ENCODE results near the gene MRPS10.
"Not testable (repeated sequence)": the region's sequence is repeated elsewhere in the genome, so short reads cannot be mapped to it uniquely, and the experiment has no call there.

The MRPS10 gene

DNA sequence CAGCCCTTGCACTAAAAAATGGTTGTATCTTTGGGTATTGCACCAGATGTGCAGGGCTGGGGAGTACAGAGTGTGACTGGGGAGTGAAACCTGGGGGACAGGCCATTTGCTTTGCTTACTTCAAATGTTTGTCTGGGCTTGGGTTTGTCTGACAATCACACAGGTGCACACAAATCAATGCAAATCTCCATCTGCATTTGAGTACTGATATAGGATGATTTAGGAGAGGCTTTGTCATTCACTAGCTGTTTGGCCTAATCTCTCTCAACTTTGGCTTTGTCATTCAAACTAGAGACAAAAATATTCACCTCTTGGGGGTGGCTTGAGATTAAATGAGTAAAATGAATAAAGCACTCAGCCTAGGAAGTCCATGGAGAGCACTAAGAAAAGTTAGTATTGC, 40.7 kb downstream of the MRPS10 start:
- no peak for DNase-seq (ENCODE audit: low read depth)

DNA sequence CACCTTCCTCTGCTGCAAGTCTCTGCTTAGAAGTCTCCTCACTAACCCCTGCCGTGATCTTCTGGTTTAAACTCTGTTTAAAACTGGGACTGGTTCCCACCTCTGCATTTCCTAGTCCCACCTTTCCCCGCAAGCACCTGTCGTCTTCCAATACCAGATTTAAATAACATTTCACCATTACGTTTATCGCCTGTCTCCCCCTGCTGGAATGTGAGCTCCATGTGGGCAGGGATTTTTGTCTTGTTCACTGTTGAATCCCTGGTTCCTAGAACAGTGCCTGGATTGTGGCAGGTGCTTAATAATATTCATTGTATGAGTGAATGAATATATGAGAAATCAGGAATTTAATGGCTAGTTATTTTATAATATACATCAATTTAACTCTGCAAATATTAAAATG, 41.8 kb downstream of the MRPS10 start:
- no peak for DNase-seq (ENCODE audit: low read depth)

DNA sequence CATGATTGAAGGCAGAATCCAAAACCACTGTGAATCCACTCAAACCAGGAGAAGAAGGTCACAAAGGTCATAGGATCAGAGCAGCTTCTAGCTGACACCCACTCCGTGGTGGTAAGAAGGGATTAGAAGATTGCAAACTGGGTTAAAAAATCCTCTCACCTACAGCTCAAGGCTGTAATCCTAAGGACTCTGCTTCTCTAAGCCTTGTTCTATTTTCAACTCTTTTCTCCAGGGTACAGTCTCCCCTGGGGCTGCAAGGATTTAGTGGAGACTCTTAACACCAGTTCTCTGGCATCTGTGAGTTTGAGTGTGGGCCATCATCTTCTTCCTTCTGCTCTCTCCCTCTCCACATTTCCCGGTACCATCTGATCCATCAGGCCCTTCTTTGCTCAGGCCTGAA, 44.6 kb downstream of the MRPS10 start, which contains the start of gene GUCA1A:
Gene GUCA1A (plus strand): TSS at position 264 of the 400 bp plus-strand sequence. CDS start 250 bp downstream, outside the sequence.
- no peak for DNase-seq (ENCODE audit: low read depth)

DNA sequence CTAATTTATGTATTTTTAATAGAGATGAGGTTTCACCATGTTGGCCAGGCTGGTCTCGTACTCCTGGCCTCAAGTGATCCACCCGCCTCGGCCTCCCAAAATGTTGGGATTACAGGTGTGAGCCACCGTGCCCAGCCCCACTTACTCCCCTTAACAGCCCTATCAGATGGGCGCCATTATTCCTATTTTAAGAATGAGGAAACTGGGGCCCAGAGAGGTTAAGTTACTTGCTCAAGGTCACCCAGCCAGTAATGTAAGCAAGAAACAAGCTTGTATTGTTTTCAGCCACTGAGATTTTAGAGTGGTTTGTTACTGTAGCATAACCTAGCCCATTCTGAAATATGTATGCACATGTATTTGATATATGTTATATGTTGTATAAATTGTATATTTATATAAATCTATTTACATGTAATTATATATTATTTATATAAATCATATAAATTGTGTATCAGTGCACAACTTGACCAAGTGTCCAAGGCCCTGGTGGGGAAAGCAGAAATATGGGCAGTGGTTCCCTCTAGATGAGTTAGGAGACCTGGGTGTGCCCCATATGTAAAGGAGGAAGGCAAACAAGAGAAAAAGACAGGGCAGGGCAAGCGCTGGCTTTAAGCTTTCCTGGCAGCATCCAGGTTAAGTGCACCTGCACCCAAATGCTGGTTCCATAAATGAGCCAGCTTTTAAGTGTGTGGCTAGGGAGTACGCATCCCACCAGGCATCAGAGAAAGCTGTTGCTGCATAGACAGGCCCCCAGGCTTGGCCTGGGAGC, 45.7 kb downstream of the MRPS10 start:
- no peak for DNase-seq (ENCODE audit: low read depth)

DNA sequence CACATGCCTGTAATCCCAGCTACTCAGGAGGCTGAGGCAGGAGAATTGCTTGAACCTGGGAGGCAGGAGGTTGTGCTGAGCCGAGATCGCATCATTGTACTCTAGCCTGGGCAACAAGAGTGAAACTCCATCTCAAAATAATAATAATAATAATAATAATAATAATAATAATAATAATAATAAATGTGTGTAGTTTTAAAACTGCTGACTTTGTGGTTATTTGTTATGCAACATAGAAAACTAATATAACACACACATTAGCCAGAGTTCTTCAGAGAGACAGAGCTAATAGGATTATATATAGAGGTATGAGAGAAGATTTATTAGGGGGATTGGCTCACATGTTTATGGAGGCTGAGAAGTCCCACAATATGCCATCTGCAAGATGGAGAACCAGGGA, 47.9 kb downstream of the MRPS10 start:
- DNase-seq (ENCODE audit: low read depth) = not testable (repeated sequence)

DNA sequence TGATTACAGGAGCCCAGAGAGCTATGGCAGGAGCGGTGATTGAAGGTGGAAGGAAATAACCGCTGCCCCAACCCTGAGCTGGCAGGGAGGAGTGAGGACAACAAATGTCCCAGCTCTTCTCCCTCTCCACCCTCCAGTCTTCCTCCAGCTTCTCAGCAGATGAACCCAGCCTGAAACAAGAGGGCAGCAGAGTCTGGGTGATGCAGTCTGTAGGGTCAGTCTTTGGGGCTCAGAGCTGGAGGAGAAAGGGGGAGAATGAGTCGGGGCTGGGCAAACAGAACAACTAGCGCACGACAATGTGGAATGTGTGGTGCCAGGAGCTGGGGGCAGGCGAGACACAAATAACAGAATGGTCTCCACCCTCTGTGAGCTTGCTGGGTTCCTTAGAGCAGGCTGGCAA, 49.0 kb downstream of the MRPS10 start:
- DNase-seq (ENCODE audit: low read depth) = no peak

DNA sequence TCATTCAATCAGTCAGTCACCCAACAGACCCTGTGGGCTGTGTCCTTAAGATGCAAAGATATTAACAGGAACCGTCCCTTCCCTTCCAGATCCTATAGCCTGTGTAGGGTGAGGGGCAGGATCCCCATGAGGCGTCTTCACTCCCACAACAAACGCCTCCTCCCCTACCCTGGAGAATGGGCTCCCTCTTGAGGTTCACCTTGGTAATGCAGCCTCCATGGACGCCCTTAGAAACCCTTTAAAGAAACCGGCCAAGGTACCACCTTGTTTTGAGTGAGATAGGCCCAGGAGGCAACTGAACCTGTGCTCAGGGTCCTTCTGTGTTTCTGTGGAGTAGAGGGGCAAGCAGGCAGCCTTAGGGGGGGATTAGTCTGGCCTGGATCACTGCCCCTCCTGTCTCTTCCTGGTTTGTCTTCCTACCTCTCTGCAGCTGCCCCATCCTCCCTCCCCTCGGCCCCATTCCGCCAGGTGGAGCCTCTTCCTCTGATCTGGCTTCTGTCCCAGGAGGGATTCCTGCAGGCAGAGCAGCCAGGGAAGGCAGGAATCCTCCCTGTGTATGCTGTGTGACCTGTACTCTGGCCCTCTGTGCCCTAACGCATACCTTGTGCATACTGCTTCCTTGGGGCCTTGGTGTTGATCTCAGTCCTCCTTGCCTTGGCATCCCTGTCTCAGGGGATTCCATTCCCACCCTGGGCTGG, 51.1 kb downstream of the MRPS10 start:
- peak; percentile 57 for DNase-seq (ENCODE audit: low read depth)

DNA sequence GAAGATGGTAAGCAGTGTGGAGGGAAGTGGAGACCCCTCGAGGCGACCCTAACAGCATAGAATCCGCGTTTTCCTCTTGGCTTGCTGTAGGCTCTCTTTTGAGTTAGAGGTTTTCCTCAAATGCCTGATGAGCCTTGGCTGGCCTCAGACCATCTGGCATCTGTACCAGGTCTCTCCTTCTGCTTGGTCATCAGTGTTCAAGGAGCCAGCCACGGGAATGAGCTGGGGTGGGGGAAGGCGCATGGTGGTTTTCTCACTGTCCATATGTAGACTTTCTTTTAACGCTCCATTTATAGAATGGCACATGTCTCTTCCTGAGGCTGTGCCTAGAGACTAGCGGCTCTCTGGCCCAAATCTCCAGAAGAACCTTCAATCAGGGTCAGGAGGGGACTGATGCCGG, 52.6 kb downstream of the MRPS10 start:
- DNase-seq (ENCODE audit: low read depth) = no peak

DNA sequence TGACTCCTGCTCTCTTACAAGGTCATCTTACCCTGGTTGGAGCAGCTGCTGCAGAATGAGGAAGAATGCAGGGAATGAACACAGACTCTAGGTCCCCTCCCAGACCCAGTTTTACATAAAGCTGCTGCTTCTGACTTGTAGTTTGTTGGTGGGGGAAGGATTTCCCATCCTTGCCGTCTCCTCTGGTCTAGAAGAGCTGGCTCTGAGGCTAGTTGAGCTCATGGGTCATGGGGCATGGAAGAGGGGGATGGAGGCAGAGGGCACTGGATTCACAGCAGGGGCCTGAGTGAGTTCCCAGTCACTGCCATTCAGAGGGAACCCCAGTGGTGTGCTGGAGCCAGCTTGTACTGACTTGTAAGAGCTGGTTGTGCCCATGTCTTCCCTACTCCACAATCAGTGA, 53.7 kb downstream of the MRPS10 start:
- DNase-seq (ENCODE audit: low read depth) = peak; percentile 59

DNA sequence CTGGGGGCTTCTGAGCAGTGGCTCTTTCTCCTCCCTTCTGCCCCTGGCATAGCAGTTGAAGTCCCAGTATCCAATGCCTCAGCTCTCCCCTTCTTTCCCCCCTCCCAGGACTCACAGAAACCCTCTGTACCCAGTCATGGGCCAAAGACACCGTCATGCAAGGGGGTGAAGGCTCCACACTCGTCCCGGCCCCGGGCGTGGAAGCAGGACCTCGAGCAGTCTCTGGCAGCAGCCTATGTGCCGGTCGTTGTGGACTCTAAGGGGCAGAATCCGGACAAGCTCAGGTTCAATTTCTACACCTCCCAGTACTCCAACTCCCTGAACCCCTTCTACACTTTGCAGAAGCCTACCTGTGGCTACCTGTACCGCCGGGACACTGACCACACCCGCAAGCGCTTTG, 54.8 kb downstream of the MRPS10 start:
- DNase-seq (ENCODE audit: low read depth) = no peak

DNA sequence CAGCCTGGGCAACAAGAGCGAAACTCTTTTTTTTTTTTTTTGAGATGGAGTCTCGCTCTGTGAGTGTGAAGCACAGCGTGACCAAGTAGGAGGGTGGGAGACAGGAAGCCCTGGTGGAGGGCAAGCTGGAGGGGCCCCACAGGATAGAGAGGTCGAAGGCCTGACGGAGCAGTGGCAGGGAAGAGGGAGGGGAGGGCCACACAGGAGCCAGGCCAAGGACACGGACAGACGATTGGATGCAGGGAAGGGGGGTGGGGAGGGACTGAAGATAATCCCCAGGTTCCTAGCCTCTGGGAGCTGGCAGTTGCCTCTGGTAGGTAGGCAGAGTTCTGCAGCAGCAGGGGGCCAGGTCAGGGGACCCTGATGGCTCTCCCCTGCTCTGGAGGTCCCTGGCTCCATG, 55.3 kb downstream of the MRPS10 start:
- DNase-seq (ENCODE audit: low read depth) = no peak

DNA sequence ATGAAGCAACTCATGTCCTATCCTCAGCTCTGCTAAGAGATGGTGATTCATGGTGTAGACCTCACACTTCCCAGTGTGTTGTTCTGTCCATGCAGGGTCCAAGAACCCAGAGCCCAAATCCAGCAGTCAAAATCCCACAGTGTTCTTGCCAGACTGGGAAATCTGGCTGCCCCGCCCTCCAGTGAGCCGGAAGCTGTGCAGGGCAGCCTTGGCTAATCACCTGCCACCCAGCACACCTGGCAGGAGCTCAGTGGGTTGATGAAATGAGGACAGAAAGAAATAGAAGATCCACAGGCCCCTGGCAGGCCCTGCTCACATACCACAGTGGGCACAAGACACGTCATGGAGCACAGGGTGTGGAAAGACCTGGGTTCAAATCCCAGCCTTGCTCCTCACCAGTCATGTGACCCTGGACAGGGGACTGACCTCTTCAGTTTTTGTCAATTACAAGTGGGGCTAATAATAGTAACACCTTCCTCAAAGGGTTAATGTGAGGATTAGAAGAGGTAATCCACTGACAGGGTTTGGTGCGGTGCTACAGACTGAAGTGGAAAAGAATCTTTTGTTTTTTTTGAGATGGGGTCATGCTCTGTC, 58.1 kb downstream of the MRPS10 start:
- DNase-seq (ENCODE audit: low read depth) = no peak

DNA sequence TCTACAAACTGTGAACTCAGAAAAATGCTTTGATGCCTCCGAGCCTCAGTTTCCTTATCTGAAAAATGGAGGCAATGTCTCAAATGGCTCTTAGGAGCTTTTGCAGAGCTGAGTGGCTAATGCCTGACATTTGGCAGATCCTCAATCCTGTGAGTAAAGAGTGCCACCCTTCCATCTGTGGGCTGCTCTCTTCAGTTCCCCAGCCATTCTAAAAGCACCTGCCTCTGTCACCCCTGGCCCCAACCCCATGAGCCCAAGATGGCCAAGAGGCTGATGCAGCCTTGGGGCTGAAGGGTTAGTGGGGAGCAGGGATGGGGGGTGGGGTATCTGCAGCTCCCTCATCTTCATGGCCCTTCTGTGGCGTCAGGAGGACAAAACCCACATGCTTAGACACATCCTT, 59.0 kb downstream of the MRPS10 start:
- no peak for DNase-seq (ENCODE audit: low read depth)

DNA sequence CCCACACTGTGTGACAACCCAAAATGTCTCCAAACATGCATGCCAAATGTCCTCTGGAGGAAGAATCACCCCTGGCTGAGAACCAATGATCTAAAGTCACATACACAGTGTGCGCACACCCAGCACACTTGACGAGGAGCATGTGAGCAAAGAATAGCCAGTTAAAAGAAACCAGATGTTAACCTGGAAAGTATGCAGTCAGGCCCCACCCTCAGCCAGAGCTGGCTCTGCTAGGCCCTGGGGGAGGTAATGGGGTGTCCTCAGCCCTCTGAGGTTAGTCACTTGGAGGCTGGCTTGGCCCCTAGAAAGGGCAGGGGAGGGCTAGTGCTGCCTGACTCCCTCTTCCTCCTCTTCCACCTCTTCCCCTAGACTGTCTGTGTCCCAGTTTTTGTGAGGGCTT, 59.6 kb downstream of the MRPS10 start:
- DNase-seq (ENCODE audit: low read depth) = peak; percentile 31
